HG03025 (cell line): Measurements from ENCODE around the gene INO80.
"Not testable (repeated sequence)": the region's sequence is repeated elsewhere in the genome, so short reads cannot be mapped to it uniquely, and the experiment has no call there.

ENCODE experiments used
- ATAC-seq: cut with Tn5 transposase; IDR thresholded peaks from one replicate; pipeline ENCODE4 v1.9.1; 2021; ENCODE audit warnings: mild to moderate bottlenecking, moderate library complexity; ENCODE audit not compliant: unreplicated experiment, low FRiP score

INO80 gene

GRCh38 chr15:40976819-40977218, 139.3 kb downstream of the INO80 start:
- no peak for ATAC-seq

- no peak for ATAC-seq
Observed at GRCh38 chr15:40974879-40975278, 141.2 kb downstream of the INO80 start.

GRCh38 chr15:40969363-40969762, 146.7 kb downstream of the INO80 start:
- no peak for ATAC-seq

- ATAC-seq: no peak
Observed at GRCh38 chr15:40968290-40969085, 147.6 kb downstream of the INO80 start.

GRCh38 chr15:40964634-40965033, 151.4 kb downstream of the INO80 start:
- no peak for ATAC-seq

- no peak for ATAC-seq
Observed at GRCh38 chr15:40964006-40964405, 152.1 kb downstream of the INO80 start.

GRCh38 chr15:40963201-40963600, 152.9 kb downstream of the INO80 start:
- no peak for ATAC-seq

GRCh38 chr15:40962317-40962716, 153.8 kb downstream of the INO80 start:
- ATAC-seq: not testable (repeated sequence)

GRCh38 chr15:40961740-40962139, 154.3 kb downstream of the INO80 start:
- ATAC-seq: not testable (repeated sequence)

GRCh38 chr15:40960925-40961324, 155.2 kb downstream of the INO80 start:
- no peak for ATAC-seq

GRCh38 chr15:40960151-40960885, 155.8 kb downstream of the INO80 start:
- ATAC-seq: no peak

- ATAC-seq: no peak
Observed at GRCh38 chr15:40959331-40960141, 156.5 kb downstream of the INO80 start.

- ATAC-seq: no peak
Observed at GRCh38 chr15:40958723-40959122, 157.4 kb downstream of the INO80 start.

GRCh38 chr15:40958146-40958545, 157.9 kb downstream of the INO80 start:
- ATAC-seq: no peak

GRCh38 chr15:40957581-40958051, 158.5 kb downstream of the INO80 start:
- ATAC-seq: no peak

GRCh38 chr15:40957041-40957555, 159.0 kb downstream of the INO80 start:
- ATAC-seq: no peak

GRCh38 chr15:40956541-40956982, 159.5 kb downstream of the INO80 start:
- ATAC-seq: no peak

- ATAC-seq: no peak
Observed at GRCh38 chr15:40955930-40956540, 160.0 kb downstream of the INO80 start.

- ATAC-seq: no peak
Observed at GRCh38 chr15:40955141-40955903, 160.8 kb downstream of the INO80 start.
